Activated T-cell treated with anti-CD3 and anti-CD28 coated beads, Interleukin-2, amount 50 U/mL, for 48 hours (primary cell): ENCODE measurements around the gene CCDC6.

ENCODE experiments used
- DNase-seq, 2 experiments: peaks; one replicate each; pipeline ENCODE4 v3.0.0-alpha.2; 2020

Gene CCDC6

DNA sequence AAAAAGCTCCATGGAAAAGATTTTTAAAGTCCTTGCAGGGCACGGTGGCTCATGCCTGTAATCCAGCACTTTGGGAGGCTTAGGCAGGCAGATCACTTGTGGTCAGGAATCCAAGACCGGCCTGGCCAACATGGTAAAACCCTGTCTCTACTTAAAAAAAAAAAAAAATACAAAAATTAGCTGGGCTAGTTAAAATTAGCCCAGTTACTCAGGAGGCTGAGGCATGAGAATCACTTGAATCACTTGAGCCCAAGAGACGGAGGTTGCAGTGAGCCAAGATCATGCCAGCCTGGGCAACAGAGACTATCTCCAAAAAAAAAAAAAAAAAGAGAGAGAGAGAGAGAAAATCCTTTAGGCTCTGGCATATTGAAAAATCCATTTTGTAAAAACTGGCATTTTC, 61.9 kb downstream of the CCDC6 start:
- DNase-seq: no peak

DNA sequence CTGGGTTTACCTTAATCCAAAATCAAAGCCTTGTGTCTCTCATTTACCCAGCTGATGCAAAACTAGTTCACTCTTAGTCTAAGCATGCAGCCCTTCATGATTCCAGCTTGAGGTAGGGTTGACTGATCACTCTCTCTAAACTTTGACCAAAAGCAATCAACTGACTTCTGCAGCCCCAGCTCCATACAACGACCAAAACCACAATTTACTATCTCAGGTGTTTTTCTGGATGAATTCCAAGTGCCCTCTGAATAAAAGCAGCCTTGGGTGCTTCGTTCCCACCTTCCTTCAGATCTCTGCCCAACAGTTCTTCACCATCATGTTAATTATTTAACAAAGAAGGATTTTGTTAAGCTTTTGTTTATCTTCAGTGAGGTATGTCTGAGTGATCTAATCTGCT, 62.6 kb downstream of the CCDC6 start:
- no peak for DNase-seq

DNA sequence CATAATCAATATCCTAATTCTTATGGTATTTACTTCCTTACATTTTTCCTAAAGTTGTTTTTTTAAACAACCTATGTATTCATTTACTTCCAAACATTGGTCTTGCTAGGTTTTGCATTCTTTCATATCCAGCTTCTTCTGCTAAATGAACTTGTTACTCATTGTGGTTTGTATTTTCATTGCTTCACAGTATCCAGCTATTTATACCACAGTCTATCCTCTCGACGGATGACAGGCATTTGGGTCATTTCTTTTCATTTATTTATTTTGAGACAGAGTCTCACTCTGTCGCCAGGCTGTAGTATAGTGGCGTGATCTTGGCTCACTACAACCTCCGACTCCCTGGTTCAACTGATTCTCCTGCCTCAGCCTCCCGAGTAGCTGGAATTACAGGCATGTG, 66.8 kb downstream of the CCDC6 start:
- DNase-seq: no peak

DNA sequence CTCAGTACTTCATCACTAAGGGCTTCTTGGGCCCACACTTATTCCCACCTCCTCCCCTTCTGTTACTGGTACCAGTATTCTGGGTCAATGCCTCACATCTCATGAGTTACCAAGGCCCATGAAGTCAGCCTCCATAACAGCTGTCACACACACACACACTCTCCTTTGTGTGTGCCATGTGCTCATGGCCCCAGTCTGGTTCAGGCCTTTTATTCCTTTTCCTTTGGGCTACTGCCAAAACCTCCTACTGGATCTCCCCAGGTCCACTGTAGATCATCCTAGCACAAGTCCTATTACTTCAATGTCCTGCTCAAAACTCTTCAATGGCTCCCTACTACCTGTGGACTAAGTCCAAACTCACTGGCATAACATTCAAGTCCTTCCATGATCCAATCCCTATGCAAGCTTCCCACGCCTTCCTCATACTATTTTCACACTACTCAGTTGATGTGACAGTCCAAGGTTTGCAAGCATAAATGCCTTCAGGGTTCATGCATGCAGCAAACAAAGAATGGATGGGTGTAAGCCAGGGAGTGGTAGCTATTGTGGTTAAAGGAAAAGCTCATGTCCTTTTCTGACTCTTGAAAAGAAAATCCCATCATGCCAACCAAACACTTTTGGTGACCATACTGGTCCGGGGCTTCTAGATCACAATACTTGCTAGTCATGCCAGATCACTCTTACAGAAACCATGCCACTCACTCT, 68.1 kb downstream of the CCDC6 start:
- DNase-seq: no peak

DNA sequence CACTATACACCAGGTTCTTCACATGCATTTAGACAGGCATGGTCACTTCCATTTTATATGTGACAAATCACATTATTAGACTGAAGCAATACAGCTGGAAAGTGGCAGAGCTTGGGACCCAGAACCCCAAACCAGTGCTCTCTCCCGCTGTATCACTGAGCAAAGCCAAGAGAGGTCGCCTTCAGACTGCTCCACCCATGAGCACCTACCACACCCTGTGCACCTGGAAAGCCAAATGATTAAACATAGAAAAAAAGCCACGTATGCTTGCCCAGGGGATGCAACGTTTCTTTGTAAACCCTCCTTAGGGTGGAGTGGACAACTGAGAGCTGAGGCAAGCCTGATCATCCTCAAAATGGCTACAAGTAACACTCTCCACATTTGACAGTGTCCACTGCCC, 72.5 kb downstream of the CCDC6 start:
- no peak for DNase-seq

DNA sequence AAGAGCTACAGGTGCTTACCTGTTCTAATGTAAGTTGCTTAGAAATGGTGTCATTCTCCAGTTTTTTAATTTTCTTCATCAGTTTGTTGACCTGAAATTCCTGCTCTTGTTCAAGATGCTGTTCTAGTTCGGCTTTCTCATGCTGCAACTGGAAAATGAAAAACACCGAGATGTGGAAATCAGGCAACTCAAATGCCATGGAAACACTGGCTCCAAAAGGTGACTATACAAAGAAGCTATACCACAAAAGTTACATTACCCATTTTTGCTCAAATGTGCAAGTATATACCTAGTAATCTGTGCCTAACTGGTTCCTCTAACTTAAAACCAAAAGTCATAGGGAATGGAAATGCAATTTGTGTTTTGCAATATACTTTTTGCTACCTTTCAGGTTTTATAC, 73.8 kb downstream of the CCDC6 start:
- no peak for DNase-seq

DNA sequence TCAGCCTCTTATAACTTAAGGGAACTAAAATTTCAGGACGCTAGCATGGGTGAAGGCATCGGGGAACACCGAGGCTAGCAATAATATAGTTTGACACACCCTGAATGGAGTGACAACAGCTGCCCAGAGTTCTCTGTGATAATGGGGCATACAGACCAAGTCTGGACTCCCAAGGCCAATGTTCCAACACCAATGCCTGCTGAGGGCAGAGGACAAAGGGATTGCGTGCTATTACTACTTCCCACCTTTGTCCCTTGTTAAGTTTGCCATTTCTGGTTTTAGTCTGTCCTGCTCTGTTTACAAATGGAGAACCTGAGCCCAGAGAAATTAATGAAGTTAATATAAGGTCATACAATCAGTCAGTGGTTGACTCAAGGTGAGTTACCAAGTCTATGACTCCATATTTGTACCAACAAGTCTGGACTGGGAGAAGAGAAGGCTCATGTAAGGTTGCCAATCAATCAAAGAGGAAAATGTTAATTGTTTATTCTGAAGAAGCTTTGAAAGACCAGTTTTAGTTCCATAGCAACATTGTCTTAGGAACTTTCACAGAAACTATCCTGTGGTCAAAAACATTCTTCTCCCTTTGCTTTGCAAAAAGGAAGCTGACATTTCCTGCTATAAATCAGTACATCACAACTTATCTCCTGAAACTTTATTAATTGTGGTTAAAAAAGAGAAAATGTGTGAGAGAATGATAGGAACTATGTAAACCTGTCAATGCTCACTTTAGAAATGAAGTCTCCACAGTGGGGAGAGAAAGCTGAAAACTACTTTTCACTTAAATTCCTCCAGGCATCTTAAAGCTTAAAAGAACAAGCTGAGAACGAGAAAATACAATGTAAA, 74.5 kb downstream of the CCDC6 start:
- DNase-seq: no peak

DNA sequence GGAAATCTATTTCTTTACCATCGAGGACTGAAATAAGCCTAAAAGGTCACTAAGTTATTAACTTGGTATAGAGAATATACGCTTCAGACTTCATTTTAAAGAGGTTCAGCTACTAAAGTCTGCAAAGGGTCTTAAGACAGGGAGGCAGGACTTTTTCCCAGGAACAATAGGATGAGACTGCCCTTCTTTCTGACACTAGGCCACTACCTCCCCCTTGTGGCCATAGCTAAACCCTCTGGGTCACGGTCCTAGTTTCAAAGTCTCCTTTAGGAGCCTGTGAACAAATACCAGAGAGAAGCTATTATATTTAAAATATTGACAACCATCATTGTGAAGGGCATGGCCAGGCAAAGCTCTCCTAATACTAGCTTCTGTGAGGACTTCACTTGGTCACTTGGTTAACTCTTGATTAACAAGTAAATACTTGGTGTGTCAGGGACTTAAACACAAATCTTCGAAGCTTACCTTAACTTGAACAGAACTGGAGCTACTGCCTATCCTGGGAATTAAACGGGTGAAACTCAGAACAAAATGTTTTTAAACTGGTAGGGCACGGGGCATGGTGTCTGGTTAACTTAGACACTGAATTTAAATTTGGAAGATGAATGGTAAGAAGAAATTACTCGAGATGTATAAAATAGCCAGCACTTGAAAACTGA, 75.6 kb downstream of the CCDC6 start:
- DNase-seq: peak; percentile 26 to 38

DNA sequence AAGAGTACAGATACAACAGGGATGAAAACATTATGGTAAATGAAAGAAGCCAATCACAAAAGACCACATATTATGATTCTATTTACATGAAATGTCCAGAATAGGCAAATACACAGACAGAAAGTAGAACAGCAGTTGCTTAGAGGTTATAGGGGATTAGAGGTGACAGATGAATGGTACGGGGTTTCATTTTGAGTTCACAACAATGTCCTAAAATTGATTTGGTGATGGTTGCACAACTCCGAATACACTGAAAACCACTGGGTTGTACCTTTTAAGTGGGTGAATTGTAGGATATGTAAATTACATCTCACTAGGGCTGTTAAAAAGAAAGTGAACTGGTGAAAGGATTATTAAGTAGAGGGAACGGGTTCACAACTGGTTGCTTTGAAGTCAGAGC, 76.8 kb downstream of the CCDC6 start:
- DNase-seq: no peak

DNA sequence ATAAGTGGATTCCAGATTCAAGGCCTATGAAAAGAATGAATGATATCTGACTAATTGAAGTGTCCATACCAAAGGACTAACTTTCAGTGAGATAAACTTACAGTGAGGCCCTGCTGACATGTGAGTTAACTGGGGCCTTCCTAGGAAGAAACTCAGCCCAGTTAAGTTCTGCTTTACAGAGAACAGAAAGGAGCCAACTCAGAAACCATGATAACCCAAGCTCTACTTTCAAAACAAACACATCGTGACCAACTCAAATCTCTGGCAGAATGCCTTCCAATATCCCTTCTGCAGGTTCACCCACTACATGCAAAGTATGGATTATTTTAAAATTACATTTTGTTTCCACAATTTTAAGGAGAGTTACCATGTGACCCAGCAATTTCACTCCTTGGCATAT, 77.3 kb downstream of the CCDC6 start:
- DNase-seq: no peak

DNA sequence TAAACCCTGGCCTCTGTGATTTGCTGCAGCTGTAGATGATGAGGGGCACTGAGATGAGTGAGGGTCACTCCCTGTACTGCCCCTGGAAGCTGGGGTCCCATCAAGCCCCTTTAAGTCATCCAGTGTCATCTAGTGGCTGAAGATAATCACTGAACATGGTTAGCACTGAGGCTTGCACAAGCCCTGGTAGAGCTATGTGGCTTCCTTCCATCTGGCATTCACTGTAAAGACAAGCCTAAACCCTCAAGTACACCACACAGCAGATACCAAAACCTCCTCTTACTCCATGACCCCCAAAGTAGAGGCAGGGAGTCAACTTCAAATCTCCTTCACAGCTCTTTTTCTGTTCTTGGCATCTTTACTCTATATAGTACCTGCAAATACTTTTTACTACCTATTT, 80.4 kb downstream of the CCDC6 start:
- no peak for DNase-seq

DNA sequence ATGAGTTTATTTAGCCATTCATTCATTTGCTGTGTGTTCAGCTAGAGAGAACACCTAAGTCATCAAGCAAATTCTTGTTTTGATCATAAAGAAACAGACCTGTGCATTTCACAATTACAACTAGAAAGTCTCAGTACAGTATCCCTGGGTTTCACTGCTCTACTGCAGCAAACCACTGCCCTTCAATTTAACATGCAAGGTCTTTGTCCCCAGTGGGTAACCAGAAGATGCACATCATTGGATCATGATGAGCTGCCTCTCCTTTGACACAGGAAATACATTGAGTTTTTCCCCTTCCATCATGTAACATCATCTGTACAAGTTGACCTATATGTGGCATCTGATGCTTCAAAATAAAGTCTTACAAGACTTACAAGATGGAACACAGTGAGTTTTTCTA, 82.6 kb downstream of the CCDC6 start:
- no peak for DNase-seq

DNA sequence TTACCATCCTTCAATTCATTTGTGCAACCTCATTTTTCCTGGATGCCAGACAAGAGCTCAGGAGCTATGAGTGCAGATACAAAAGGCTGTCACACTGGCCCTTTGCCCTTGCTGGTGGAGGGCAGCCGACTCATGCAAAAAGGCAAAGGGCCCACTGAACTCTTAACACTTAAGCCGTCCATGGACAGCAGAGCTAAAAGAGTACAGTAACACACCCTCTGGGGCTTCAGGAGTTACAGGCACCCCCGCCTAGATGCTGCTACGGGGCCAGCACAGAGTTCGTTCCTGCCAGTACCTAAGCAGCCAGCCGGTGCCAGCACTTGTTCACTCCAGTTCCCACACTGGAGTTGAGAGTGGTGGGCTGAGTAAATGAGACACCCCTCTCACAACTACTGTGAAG, 83.2 kb downstream of the CCDC6 start:
- no peak for DNase-seq

DNA sequence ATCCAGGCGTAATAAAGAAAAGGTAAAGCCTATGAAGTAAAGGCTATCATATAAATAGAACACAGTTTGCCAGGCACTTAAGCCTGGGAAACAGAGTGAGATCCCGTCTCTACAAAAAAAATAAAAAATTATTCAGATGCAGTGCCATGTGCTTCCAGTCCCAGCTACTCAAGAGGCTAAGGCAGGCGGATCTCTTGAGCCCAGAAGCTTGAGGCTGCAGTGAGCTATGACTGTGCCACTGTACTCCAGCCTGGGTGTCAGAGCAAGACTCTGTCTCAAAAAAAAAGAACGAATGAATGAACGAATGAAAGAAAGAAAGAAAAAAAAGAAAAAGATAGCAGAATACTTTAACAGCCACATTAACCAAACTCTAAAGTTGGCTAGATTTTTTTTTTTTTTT, 85.9 kb downstream of the CCDC6 start:
- DNase-seq: no peak

DNA sequence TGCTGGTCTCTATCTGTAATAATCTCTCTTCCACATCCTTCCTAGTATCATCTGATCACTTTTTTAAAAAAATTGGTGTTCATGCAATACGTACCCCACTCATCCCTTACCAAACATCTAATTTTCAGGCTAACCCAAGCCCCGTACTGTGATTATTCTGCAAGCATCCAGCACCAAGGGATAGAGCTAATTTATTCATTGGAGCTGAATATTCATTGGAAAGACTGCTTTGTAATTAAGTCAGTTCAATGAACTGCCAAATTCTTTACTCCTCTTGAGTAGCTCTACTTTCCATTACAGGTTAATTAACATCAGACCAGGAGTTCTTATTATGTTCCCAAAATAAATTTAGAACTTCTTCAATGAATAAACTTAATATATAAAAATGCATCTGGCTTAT, 86.7 kb downstream of the CCDC6 start:
- DNase-seq: no peak

DNA sequence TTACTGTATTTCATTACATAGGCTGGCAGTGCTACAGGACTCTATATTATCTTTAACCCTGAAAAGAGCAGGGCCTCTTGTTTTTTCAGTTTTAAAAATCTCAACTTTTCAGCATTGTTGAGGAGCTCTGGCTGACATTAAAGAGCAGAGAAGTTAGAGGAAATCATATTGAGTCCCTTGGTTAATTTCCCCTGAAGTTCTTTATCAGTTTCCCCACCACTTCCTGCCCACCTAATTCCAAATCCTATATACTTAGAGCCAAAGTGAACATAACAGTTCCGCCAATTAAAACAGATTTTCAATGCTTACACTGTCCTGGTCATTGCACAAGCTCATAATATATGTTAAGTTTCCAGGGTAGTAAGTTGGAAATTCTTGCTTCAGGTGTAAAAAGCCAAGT, 87.1 kb downstream of the CCDC6 start:
- no peak for DNase-seq

DNA sequence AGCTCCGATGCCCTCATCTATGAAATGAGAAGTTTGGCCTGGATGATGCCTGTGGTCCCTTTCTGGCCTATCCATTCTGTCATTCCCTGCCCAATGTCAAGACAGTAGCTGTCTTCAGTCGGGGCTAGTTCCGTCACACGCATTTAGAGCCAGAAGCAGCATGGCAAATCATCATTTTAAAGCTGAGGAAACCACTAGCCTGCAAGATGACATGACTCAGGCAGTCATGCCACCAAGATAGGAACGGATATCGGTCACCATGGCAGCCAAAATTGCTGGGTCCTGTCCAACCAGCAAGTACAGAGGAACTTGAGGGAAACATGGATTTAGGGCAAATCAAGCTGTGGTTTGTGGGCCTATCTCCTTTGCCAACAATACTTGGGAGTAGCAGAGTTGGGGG, 88.6 kb downstream of the CCDC6 start:
- no peak for DNase-seq

DNA sequence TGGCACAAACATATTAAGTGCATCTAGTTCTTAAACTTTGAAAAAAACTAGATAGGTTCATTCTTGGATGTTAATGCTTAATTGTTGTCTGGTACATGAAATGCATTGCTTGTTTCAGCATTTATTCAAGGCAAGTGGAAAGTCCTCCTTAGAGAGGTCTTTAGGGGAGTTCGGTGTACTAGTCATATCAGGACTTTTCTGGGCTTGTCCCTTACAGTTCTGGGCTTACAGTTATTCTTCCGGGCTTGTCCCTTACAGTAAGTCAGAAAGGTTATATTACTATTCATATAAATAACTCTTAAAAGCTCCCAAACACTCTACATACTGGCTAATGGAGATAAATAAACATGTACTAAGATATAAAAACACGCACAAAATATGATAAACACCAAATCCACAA, 91.5 kb downstream of the CCDC6 start:
- no peak for DNase-seq

DNA sequence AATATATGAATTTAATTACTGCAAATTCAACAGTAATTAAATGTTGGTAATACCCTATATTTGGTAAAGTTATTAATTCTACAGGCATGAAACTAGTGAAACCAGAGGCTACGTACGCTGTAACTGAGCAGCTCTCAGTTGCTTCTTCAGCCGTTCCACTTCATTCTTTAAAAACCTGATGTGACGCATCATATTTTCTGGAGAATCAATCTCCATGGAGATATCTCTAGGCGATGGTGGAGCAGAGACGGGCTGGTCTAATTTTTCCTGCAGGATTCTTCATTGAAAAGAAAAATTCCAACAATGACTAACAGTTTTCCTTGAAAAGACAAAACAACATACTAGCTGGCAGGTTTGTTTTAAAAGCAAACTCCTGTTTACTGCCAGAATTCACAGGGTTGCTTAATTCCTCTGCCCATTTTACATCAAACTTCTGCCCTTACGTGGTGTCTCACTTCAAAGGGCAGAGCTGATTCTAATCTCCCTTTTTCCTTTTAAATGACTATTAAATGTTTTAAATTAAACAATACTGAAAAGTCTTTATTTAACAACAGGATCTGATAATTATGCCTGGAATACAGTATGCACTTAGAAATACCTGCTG, 93.7 kb downstream of the CCDC6 start:
- DNase-seq: no peak

DNA sequence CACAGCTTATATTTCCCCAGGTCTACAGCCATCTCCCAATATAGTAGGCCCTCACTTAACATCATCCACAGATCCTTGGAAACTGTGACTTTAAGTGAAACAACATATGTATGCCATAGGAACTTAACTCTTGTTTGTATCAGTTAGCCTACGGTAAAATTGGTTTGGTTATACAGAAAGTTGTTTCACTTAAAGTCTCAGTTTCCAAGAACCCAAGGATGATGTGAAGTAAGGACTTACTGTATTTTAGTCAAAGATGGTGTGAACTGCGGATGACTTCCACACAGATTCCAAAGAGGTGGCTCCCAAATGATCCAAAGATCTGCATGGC, 96.7 kb downstream of the CCDC6 start:
- DNase-seq: no peak

DNA sequence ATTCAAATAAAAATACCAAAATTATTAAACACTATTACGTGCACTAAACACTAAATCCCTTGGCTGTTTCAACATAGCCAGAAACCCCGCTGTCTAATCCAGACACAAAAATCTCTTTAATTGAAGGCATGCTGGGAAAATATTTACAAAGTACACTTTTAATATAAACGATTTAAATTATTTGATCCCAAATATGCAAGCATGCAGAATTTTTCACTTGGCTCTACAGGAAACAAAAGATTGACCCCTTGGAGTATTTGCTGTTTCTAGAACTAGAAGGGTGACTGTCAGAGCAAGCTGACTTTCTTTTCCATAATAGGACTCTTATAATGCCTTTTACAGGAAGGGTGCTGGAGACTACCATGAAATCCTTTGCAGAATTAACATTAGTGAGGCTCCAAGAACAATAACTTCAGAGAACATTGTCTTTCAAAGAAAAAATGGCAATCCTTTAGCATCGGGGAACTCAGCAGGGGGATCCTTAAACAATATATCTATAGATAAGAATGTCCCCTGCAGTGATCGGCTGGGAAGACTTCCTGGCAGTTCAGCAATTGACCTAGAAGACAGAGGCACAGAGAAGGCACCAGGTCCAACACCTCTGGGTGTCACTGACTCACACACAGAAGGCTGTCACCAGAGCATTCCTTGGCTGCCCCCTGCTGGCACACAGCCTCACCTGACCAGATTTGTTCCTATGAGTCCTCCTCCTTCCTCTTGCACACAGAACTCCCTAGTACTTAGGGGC, 97.3 kb downstream of the CCDC6 start:
- DNase-seq: peak; percentile 84 to 85

DNA sequence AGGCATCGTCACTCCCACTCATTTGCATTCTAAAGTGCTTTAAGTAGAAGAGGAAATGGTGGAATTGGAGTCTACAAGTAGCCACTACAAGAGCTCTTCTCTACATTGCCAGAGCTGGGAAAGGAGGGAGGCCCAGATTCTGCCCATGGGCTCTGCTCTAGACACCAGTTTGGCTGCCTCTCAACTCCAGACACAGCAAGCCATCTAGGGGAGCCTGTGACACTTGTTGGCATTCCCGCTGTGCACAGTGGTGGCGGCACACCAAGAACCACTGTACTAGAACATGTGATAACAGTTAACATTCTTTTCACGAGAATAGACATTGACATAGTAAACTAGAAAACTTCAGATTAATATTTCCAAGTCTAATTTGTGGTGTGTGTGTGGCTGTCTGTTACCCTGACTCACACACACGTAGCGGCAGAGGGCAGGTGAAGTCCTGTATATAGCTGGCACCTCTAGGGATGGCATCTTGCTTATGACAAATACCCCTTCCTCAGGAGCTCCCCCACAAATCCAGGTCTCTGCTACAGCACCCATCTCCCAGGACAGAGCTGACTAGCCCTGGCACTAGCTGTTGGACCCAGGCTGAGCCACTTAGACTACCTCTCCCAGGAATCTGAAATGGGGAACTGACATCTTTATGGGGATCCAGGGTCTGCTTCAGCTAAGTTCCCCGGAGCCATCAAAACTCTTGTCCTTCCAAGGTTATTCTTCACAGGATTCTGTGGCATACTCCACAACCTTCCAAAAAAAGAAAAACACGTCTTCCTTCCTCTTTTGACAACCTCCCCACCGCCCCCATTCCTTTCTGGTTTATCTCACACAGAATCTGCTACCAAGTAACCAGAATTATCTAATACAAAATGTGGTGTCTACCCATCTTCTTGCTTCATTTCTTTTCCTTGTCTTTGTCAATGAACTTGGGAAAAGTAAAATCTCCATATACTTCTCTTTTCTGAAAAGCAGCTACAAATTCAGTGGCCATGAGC, 98.4 kb downstream of the CCDC6 start:
- DNase-seq: no peak
